Measurements from ENCODE around the gene DFFB.

DFFB gene

DNA sequence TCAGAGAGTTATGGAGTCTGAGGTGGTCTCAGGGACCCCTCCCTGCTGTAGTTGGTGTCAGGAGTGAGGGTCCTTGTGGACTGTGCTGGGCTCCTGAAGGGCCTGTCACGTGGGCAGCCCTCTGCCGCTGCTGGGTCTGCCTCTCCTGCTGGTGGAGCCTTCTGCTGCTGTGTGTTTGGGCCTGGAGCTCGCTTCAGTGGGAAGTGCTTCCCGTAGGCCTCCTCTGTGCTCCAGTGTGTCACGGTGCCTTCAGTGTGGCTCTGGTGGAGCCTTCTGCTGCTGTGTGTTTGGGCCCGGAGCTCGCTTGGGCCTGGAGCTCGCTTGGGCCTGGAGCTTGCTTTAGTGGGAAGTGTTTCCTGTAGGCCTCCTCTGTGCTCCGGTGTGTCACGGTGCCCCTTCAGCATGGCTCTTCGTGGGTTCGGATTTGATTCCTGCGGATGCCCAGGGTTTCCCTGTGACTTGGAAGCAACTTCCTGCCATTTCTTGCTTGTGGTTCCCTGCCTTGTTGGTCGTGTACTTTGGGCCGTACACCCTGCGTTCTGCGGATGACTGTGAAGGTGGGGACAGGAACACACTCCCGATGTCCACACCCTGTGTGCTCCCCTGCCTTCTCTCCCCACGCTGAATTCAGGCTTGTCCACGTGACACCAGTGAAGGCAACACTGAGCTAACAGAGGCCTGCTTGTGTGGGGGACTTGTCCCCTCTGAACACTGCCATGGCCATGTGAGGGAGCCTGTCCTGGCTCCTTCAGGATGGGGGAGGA lies 23.3 kb downstream of the DFFB start:
- TF ChIP-seq, protein P1, sequence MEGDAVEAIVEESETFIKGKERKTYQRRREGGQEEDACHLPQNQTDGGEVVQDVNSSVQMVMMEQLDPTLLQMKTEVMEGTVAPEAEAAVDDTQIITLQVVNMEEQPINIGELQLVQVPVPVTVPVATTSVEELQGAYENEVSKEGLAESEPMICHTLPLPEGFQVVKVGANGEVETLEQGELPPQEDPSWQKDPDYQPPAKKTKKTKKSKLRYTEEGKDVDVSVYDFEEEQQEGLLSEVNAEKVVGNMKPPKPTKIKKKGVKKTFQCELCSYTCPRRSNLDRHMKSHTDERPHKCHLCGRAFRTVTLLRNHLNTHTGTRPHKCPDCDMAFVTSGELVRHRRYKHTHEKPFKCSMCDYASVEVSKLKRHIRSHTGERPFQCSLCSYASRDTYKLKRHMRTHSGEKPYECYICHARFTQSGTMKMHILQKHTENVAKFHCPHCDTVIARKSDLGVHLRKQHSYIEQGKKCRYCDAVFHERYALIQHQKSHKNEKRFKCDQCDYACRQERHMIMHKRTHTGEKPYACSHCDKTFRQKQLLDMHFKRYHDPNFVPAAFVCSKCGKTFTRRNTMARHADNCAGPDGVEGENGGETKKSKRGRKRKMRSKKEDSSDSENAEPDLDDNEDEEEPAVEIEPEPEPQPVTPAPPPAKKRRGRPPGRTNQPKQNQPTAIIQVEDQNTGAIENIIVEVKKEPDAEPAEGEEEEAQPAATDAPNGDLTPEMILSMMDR (conservative IDR thresholded peaks at IDR 0.05; ENCODE audit: low read depth, low read length) = no peak
- H3K4me3 ChIP-seq (ENCODE audit: low read depth, low read length) = no peak overlapping the region
- DNase-seq (ENCODE audit: low read depth) = no peak

GRCh38 chr1:3881193-3881480 lies 23.9 kb downstream of the DFFB start:
- no peak for DNase-seq (ENCODE audit: low read depth)
- H3K4me3 ChIP-seq (ENCODE audit: low read depth, low read length) = no peak overlapping the region
- TF ChIP-seq, protein P1 (conservative IDR thresholded peaks at IDR 0.05; ENCODE audit: low read depth, low read length) = no peak

- no peak overlapping the region for H3K4me3 ChIP-seq (ENCODE audit: low read depth, low read length)
- TF ChIP-seq, protein P1 (conservative IDR thresholded peaks at IDR 0.05; ENCODE audit: low read depth, low read length) = no peak
- DNase-seq (ENCODE audit: low read depth) = no peak
Observed at GRCh38 chr1:3883194-3883925, 26.1 kb downstream of the DFFB start.

GRCh38 chr1:3884966-3885365 lies 27.7 kb downstream of the DFFB start:
- TF ChIP-seq, protein P1 (conservative IDR thresholded peaks at IDR 0.05; ENCODE audit: low read depth, low read length) = no peak
- H3K4me3 ChIP-seq (ENCODE audit: low read depth, low read length) = no peak overlapping the region
- no peak for DNase-seq (ENCODE audit: low read depth)

- H3K4me3 ChIP-seq (ENCODE audit: low read depth, low read length) = no peak overlapping the region
- DNase-seq (ENCODE audit: low read depth) = no peak
- TF ChIP-seq, protein P1 (conservative IDR thresholded peaks at IDR 0.05; ENCODE audit: low read depth, low read length) = no peak
Observed at GRCh38 chr1:3885611-3886010, 28.3 kb downstream of the DFFB start.

DNA sequence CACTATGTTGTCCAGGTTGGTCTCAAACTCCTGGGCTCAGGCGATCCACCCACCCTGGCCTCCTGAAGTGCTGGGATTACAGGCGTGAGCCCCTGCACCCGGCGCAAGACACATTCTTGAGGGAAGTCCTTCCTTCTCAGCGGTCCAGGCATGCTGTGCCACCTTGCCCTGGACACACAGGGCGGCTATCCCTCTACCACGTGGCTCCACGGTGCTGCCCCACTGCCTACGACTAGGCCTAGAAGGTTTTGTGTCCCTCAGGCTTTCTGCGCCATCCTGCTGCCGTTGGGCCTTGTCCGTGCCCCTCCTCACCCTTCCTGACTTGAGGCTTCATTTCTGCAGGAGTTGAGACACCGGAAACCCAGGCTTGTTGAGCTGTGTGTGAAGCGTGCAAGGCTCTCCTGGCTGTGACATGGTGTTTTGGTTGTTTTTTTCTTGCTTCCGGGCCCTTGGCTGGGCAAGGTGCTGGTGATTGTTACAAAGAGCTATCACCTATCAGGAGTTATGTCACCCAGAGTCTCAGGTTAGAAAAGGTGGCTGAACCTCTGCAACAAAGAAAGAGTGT lies 28.9 kb downstream of the DFFB start:
- no peak for DNase-seq (ENCODE audit: low read depth)
- no peak overlapping the region for H3K4me3 ChIP-seq (ENCODE audit: low read depth, low read length)
- TF ChIP-seq, protein P1 (conservative IDR thresholded peaks at IDR 0.05; ENCODE audit: low read depth, low read length) = no peak

Data from choroid plexus epithelial cell (primary cell).